Activated gamma-delta T cell treated with Interleukin-2 at 50 U/mL for 16 hours (primary cell): ENCODE measurements around the gene EMP1.
"Not testable (repeated sequence)": the region's sequence is repeated elsewhere in the genome, so short reads cannot be mapped to it uniquely, and the experiment has no call there.

Source experiments
- DNase-seq: peaks from one replicate; pipeline ENCODE4 v3.0.0-alpha.2; 2020

EMP1 gene

DNA sequence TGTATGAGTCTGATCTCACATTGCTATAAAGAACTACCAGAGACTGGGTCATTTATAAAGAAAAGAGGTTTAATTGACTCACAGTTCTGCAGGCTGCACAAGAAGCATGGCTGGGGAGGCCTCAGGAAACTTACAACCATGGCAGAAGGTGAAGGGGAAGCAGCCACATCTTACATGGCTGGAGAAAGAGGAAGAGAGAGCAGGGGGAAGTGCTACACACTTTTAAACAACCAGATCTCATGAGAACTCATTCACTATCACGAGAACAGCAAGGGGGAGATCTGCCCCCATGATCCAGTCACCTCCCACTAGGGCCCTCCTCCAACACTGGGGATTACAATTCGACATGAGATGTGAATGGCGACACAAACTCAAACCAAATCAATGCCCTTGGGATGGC is 71.3 kb downstream of the EMP1 start:
- DNase-seq: not testable (repeated sequence)

GRCh38 chr12:13268581-13268980 is 72.1 kb downstream of the EMP1 start:
- no peak for DNase-seq
